ENCODE data around the gene DNAJB8. TPM values are rescaled to one million over a fixed set of nuclear protein-coding genes. Genes with fewer than 3 reads are reported as not detected.

The DNAJB8 gene
- total and polyA plus RNA-seq, 9 of the 15 experiments (the other 6 are each of a cell fraction or from before 2014, with no cell fraction given), result not detected

GRCh38 chr3:128496019-128496601 is 29.4 kb upstream of the DNAJB8 start (continued):
- peak; percentile 50 for TF ChIP-seq MEIS2 (IDR thresholded peaks at IDR 0.05; ENCODE audit: partially characterized antibody)
- peak; percentile 28 for TF ChIP-seq RBBP5 (IDR thresholded peaks at IDR 0.05; ENCODE audit: borderline replicate concordance, insufficient read depth, low read length, poor library complexity, severe bottlenecking)
- TF ChIP-seq NCOA1 (IDR thresholded peaks at IDR 0.05; ENCODE audit: low read depth), result no peak
- TF ChIP-seq RB1 (IDR thresholded peaks at IDR 0.05; ENCODE audit: low read depth), result 0 out of 2 replicates have a peak, but pooled peaks have one; percentile 21
- no peak for TF ChIP-seq ZC3H11A (IDR thresholded peaks at IDR 0.05; ENCODE audit: low read depth, low read length)
- TF ChIP-seq, protein P1, sequence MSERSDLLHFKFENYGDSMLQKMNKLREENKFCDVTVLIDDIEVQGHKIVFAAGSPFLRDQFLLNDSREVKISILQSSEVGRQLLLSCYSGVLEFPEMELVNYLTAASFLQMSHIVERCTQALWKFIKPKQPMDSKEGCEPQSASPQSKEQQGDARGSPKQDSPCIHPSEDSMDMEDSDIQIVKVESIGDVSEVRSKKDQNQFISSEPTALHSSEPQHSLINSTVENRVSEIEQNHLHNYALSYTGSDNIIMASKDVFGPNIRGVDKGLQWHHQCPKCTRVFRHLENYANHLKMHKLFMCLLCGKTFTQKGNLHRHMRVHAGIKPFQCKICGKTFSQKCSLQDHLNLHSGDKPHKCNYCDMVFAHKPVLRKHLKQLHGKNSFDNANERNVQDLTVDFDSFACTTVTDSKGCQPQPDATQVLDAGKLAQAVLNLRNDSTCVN (CRISPR knock-in tag; IDR thresholded peaks at IDR 0.05), result peak; percentile 77; the same call in 1 of the 2 replicates
- TF ChIP-seq FOXK2 (conservative IDR thresholded peaks at IDR 0.05 in 1 of 2, IDR thresholded peaks at IDR 0.05 in 1 of 2; ENCODE audit: low read depth in 2 of 2), result 0 out of 4 replicates have a peak, but pooled peaks of 1 of the 2 experiments have one; percentile 19
- peak; percentile 32; the same call in 1 of the 2 replicates for TF ChIP-seq RREB1 (CRISPR knock-in tag; IDR thresholded peaks at IDR 0.05)
- 0 out of 2 replicates have a peak, but pooled peaks have one; percentile 3 for TF ChIP-seq ZNF764 (CRISPR knock-in tag; IDR thresholded peaks at IDR 0.05; ENCODE audit: low read depth)
- TF ChIP-seq SMAD3 (CRISPR knock-in tag; conservative IDR thresholded peaks at IDR 0.05), result no peak
- TF ChIP-seq, protein P2, sequence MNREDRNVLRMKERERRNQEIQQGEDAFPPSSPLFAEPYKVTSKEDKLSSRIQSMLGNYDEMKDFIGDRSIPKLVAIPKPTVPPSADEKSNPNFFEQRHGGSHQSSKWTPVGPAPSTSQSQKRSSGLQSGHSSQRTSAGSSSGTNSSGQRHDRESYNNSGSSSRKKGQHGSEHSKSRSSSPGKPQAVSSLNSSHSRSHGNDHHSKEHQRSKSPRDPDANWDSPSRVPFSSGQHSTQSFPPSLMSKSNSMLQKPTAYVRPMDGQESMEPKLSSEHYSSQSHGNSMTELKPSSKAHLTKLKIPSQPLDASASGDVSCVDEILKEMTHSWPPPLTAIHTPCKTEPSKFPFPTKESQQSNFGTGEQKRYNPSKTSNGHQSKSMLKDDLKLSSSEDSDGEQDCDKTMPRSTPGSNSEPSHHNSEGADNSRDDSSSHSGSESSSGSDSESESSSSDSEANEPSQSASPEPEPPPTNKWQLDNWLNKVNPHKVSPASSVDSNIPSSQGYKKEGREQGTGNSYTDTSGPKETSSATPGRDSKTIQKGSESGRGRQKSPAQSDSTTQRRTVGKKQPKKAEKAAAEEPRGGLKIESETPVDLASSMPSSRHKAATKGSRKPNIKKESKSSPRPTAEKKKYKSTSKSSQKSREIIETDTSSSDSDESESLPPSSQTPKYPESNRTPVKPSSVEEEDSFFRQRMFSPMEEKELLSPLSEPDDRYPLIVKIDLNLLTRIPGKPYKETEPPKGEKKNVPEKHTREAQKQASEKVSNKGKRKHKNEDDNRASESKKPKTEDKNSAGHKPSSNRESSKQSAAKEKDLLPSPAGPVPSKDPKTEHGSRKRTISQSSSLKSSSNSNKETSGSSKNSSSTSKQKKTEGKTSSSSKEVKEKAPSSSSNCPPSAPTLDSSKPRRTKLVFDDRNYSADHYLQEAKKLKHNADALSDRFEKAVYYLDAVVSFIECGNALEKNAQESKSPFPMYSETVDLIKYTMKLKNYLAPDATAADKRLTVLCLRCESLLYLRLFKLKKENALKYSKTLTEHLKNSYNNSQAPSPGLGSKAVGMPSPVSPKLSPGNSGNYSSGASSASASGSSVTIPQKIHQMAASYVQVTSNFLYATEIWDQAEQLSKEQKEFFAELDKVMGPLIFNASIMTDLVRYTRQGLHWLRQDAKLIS (CRISPR knock-in tag; IDR thresholded peaks at IDR 0.05), result 0 out of 2 replicates have a peak, but pooled peaks have one; percentile 13
- TF ChIP-seq HLTF (IDR thresholded peaks at IDR 0.05), result 0 out of 2 replicates have a peak, but pooled peaks have one; percentile 46
- peak; percentile 80 for TF ChIP-seq ELF4 (CRISPR knock-in tag; IDR thresholded peaks at IDR 0.05)
- no peak for TF ChIP-seq MBD1 (CRISPR knock-in tag; IDR thresholded peaks at IDR 0.05)
- peak; percentile 78; the same call in 1 of the 2 replicates for TF ChIP-seq HDGF (IDR thresholded peaks at IDR 0.05)
- peak; percentile 57 for TF ChIP-seq SUPT5H (IDR thresholded peaks at IDR 0.05)

Data from K562 (cell line).